ENCODE results near the gene POLA1.
"Not testable (repeated sequence)": the region's sequence is repeated elsewhere in the genome, so short reads cannot be mapped to it uniquely, and the experiment has no call there.

POLA1 gene, protein sequence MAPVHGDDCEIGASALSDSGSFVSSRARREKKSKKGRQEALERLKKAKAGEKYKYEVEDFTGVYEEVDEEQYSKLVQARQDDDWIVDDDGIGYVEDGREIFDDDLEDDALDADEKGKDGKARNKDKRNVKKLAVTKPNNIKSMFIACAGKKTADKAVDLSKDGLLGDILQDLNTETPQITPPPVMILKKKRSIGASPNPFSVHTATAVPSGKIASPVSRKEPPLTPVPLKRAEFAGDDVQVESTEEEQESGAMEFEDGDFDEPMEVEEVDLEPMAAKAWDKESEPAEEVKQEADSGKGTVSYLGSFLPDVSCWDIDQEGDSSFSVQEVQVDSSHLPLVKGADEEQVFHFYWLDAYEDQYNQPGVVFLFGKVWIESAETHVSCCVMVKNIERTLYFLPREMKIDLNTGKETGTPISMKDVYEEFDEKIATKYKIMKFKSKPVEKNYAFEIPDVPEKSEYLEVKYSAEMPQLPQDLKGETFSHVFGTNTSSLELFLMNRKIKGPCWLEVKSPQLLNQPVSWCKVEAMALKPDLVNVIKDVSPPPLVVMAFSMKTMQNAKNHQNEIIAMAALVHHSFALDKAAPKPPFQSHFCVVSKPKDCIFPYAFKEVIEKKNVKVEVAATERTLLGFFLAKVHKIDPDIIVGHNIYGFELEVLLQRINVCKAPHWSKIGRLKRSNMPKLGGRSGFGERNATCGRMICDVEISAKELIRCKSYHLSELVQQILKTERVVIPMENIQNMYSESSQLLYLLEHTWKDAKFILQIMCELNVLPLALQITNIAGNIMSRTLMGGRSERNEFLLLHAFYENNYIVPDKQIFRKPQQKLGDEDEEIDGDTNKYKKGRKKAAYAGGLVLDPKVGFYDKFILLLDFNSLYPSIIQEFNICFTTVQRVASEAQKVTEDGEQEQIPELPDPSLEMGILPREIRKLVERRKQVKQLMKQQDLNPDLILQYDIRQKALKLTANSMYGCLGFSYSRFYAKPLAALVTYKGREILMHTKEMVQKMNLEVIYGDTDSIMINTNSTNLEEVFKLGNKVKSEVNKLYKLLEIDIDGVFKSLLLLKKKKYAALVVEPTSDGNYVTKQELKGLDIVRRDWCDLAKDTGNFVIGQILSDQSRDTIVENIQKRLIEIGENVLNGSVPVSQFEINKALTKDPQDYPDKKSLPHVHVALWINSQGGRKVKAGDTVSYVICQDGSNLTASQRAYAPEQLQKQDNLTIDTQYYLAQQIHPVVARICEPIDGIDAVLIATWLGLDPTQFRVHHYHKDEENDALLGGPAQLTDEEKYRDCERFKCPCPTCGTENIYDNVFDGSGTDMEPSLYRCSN (N-terminal part only)

DNA sequence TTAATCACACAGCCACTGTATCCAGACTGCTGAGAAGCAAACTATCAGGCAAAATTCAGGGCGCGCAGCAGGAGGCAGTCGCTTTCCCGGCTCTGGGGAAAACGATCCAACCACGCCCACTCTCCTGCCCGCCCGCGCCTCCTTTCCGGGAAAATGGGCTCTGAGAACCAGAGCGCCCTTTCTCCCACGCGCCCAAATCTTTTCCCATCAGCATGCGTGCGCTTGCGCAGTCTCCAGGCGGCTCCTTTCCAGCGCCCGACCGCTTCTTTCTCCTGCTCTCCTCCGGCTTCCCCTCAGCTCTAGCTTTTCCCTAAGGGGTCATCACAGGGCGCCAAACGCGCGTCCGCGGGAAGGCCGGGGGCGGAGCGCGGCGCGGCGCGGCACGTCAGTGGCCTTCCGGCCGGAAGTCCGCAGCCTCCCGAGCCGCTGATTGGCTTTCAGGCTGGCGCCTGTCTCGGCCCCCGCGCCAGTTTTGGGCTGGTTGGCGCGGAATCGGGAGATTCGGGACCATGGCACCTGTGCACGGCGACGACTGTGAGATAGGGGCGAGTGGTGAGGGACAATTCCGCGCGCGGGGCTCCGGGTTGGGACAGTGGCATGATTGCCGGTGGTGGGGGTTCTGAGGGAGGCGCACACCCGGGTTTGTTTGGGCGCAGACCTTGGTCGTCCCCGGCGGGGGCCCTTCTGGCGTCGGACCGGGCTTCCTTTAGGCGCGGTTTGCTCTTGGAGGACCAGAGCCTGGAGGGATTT, at the start of gene POLA1:
POLA1 (plus strand) TSS at position 466 of the 750 bp plus-strand sequence; CDS start at position 510, 44 bp downstream.
- DNase-seq (ENCODE audit: low spot score): peak; percentile 64

DNA sequence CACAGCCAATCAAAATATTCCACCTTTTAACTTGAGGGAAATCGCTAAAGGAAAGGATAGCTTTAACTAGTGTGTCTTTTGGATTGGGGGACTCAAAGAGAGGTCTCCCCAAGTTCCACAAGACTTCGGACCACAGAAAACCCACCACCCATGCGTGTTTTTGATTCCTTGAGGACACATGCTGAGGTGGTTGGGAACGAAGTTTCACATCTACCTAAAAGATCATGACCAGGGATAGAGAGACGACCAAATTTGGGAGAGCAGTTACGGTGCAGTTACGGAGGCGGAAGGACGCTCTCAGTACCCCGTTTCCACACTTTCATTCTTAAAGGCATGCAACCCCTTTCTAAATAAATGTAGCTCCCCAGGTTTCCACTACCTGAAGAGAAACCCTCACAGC, 47.7 kb upstream of the POLA1 start:
- DNase-seq (ENCODE audit: low spot score): no peak

DNA sequence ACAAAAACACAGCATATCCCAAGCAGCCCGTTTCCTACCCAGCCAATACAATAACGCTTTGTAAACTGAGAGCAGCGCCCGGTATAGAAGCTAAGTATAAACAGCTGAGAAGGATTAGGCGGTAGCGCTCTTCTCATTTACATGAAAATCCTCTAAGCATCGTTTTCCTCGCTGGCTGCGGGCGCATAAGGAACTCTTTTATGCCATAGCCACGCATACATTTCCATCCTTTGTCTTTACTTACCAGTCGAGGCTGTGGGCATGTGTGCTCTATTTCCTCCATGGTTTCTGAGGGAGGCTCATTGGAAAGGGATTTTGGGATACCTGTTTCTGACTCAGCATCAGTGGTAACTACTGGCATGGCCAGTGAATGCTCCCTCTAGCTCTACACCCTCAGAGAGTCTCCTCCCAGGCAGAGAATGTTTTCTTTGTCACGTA, 47.0 kb upstream of the POLA1 start:
- DNase-seq (ENCODE audit: low spot score): no peak

DNA sequence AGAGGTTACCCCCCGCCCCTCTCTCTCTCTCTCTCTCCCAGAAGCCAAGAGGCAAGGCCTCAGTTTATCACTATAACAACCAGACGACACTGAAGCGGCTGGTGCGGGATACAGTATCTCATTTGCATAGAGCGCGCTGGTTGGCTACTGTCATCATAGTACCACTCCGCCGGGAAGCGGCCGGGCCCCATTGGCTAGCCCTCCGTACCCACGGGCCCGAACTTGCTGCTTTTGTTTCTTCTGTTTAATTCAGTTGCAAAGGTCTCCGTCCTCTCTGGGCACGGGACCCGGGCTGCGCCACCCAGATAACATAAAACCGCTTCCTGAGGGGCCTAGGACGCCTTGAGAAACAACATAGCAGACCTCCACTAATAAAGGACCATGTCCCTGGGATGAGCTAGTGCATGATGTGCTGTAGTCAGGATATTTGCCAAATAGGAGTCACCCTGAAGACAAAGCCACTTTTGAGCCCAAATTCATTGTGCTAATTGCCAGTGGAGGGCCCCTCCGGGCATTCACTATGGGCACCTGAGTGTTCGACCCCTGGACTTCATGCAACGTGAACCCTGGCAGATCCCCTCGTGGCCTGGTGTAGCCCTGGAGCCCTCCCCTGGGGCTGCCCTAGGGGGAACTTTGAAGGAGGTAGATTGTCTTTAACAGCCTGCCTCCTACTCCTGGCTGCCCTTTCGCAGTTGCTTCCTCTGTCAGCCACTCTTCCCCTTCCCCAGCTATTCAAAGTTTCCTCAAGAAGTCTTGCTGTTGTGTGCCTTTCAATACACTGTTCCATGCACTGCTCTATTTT, 46.3 kb upstream of the POLA1 start, which contains the start of gene PCYT1B:
PCYT1B (minus strand) TSS at position 91 of the 802 bp plus-strand sequence. CDS start 242 bp downstream, outside the sequence.
- peak; percentile 6 for DNase-seq (ENCODE audit: low spot score)

DNA sequence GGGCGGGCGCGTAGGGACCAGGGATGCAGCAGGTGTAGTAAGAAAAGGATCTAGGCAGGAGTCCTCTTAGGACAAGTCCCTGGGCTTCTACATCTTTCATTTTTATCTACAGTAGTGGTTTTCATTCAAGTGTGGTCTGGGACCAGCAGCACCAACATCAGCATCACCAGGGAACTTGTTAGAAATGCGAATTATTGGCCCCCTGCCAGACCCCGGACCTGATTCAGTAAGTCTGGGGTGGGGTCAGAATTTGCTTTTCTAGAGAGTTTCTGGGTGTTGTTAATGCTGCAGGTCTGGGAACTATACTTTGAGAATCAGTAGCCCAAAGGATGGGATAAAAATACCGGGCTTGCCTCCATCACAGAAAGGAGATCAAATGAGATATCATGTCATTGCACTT, 45.2 kb upstream of the POLA1 start:
- DNase-seq (ENCODE audit: low spot score): no peak

DNA sequence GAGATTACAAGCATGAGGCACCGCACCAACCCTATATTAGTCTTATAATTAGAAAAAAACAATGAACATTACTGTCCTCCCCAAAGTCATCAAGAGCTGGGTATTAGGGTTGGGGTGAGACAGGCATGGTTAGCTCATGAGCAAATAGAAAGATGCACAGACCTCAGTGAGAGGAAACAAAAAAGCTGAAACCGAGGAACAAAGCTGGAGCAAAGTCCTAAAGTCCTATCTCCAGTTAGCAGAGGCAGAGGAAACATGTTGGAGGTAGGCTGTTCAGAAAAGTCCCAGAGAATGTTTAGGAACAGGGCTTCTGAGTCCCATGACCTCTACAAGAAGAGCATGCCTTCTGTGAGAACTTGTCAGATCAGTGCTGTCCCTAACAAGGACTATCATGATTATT, 41.9 kb upstream of the POLA1 start:
- DNase-seq (ENCODE audit: low spot score): no peak

DNA sequence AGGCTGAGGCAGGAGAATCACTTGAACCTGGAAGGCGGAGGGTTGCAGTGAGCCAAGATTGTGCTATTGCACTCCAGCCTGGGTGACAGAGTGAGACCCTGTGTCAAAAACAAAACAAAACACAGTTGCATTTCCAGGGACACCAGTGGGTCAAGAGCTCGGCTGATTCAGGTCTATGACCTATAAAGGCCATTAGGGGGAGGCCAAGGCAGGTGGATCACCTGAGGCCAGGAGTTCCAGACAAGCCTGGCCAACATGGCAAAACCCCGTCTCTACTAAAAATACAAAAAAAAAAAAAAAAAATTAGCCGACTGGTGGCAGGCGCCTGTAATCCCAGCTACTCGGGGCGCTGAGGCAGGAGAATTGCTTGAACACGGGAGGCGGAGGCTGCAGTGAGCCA, 38.0 kb upstream of the POLA1 start:
- DNase-seq (ENCODE audit: low spot score): not testable (repeated sequence)

DNA sequence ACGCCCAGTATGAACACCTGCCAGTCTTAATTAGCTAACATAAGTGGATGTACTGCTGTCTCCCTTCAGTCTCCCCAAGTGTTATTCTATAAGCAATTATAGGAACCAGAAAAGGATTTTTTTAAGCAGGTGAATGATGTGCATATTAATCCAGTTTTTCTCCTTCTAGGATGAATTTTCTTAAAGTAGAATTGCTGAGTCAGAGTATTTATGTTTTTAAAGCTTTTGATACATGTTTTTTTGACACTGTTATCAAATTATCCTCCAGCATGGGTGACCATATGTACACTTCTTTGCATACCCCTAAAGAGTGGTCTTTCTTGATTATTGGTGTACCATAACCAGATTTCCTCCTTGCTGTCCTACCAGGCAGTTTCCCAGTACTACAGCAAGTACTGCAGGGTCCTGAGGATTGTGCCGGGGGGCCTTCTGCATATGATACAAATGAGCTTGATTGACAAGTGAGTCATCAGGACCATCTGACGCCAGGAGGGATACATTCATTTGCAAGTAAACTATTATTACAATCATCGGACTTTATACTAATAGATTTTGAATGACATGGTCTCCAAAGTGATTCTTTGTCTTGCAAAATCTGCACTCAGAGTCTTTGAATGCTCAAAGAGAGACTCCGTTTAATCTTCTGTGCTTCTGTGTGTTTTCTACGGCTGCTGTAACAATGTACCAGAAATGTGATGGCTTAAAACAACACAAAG, 35.9 kb upstream of the POLA1 start:
- no peak for DNase-seq (ENCODE audit: low spot score)

DNA sequence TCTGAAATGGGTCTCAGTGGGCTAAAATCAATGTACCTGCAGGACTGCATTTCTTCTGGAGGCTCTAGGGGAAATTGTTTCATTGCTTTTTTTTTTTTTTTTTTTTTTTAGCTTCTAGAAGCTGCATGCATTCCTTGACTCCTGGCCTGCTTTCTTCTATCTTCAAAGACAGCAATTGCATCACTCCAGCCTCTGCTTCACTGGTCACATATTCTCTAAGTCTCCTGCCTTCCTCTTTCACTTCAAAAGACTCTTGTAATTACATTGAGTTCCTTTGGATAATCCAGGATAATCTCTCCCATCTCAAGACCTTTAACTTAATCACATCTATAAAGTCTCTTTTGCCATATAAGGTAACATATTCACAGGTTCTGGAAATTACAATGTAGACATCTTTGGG, 35.3 kb upstream of the POLA1 start:
- no peak for DNase-seq (ENCODE audit: low spot score)

DNA sequence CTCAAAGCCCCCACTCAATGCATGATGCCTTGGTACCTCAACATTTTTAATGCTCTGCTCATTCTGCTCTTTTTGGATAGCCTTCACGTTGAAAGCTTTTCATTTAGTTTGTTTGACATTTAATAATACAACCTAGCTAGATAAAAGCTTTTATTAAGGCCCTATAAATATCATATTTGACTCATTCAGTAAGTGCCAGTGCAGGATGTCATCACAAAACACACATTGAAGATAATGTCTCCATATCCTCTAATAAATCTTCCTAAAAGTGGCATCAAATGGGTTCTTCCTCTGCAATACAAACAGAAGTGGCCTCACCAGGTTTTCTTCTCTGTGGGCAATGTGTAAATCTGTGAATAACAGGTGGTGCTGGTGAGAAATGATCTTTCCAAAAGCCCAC, 34.6 kb upstream of the POLA1 start:
- DNase-seq (ENCODE audit: low spot score): no peak

DNA sequence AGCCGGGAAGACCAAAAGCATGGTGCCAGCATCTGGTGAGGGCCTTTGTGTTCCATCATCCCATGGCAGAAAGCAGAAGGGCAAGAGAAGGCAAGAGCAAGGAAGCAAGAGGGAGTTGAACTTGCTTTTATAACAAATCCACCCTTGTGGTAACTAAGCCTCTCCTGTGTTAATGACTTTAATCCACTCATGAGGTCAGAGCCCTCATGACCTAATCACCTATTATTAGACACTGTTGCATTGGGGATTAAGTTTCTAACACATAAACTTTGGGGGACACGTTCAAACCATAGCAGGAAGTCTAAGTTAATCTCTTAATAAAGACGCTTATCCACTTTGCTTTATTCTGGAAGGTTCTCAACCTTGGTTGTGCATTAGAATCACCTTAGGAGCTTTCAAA, 34.1 kb upstream of the POLA1 start:
- no peak for DNase-seq (ENCODE audit: low spot score)

DNA sequence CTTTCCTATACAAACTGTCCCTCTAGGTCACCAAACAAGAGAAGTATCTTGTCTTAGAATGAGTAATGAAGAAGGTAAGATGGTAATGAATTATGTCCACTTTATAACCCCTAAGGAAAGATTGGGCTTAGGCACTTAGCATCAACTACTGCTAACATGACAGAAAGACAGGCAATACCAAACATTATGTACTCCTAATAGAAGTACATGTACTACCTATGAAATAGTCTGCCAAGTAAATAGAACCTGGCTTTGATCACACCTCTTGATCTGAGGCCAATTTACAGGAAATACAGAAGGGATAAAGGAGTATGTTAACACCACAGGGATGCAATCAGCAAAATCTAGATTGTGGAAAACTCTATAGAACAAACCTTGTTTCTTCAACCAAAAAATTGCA, 32.4 kb upstream of the POLA1 start:
- no peak for DNase-seq (ENCODE audit: low spot score)

DNA sequence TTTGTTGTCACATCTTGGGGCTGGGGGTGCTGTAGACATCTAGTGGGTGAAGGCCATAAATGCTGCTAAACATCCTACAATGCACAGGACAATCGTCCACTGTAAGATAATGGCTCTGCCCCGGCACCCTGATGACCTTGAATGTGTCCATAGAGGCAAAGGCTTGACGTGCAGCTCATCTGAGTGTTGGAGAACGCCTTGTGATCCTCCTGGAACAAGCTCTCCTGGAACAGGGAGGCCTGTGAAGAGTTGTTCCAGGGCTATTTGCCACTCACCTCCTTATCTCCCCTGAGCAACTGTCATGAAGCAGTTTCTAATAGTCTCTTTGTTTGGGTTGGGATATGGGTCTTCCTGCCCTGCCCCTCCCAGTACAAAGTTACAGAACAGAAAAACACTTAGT, 31.4 kb upstream of the POLA1 start:
- DNase-seq (ENCODE audit: low spot score): no peak

DNA sequence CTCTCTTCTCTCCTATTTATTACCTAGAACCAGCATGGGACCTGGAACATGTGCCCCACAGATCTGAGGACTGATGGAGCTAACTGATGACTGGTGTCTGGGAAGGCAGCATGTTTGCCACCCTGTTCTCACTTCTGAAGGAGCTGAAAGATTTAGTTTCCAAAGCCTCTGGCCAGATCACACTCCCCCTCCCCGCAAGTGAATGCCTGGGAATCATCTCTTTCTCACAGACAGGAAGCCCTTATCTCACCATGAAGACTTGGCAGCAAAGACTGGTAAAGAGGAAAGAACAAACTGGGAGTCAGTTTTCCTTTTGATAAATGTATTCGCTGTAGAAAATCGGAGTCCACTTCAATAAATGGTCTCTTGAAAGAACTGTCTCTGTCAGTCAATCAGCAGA, 25.6 kb upstream of the POLA1 start:
- DNase-seq (ENCODE audit: low spot score): no peak

DNA sequence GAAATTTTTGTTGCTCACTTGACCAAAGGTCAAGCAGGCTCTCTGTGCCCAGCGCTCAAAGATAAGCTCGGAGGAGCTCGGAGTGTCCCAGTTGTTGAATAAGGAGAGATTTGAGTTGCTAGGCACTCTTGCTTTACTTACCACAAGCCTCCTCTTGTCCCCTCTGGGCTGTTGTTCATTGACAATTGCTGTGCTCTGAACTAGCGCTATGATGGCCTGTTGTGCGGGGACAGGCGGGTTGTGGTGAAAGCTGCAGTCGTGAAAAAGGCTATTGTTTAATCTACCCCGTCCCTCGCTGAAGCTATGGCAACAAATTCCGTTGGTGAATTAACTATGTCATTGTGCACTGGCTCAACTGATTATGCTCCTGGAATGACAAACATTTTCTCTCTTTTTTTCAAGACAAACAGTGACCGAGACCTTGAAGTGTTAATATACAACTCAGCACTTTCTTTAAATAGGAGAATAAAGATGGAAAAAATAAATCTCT, 21.0 kb upstream of the POLA1 start:
- DNase-seq (ENCODE audit: low spot score): no peak

DNA sequence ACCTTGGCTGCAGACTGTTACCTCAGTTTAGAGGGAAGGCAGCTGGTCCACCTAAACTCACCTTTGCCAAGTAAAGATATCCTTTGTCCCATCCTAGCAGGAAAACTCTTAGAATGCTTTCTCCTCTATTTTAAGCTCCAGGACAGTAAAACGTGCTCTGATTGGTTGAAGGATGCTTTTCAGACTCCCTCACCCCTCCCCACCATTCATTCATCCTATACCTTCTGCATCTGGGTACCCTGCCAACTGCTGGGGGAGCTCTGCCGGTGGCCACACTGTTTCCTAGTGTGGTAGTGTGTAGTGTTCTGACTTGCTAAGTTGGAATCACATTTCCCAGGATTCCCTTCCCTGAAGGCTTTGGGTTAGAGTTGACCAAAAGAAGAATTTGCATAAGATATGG, 20.3 kb upstream of the POLA1 start:
- DNase-seq (ENCODE audit: low spot score): no peak

DNA sequence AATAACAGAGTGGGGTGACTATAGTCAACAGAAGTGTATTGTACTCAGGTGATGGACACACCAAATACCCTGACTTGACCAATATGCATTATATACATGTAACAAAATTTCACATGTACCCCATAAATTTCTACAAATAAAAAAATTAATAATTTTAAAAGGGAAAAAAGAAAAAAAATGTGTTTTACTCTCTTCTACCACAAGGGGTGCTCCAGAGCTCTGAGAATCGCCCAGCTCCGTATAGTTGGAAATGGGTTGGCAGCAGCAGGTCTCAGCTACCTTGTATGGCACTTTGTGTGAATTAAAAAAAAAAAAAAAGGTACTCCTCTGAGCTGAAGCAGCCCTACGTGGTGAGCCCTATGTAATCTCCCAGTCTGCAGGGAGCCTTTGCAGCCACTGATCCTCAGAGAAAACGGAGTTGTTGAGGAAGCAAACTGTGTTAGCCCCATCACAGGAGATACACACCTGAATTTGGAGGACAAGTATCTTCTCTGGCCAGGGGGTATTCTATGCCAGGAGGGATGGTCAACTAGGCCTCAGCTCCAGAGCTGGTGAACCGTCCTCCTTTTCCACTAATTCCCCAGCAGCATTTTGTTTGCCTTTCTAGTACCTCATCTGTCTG, 17.2 kb upstream of the POLA1 start:
- no peak for DNase-seq (ENCODE audit: low spot score)

DNA sequence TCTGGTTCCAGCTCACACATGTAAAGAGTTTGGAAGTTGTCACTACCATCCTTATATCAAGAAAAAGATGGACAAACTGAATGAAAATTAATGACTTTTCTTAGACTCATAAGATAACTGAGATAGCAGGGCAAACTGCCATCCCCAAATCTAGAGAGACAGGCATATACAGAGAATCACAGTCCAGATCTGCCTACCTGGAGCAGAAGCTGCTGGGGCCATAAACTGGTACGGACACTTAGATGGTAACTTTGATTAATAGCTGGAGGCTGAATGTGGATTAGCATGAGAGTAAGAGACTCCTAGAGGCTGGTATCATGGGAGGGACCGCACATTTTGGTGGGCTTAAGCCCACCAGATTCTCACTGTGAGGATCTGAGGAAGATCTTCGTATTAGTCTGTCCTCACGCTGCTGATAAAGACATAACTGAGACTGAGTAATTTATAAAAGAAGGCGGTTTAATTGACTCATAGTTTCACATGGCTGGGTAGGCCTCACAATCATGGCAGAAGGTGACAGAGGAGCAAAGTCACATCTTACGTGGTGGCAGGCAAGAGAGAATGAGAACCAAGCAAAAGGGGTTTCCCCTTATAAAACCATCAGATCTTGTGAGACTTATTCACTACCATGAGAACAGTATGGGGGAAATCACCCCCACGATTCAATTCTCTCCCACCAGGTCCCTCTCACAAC, 10.8 kb upstream of the POLA1 start:
- no peak for DNase-seq (ENCODE audit: low spot score)

DNA sequence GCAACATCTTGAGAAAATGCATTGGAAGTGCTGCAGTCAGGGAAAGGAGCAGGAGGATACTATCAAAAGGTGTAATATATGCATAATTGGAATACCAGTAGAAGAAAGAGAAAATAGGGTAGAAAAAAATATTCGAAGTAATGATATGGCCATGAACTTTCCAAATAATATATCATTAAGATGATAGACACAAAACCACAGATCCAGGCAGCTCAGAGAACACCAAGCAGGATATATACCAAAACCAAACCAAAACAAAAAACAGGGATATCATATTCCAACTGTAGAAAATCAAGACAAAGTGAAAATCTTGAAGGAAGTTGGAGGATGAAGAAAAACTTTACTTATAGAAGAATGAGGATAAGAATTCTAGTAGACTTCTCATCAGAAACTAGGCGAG, 9.7 kb upstream of the POLA1 start:
- no peak for DNase-seq (ENCODE audit: low spot score)
